Endodermal cell (in vitro differentiated cells): ENCODE measurements around the gene DGLUCY. TPM values are rescaled to one million over a fixed set of nuclear protein-coding genes. Genes with fewer than 3 reads are reported as not detected.
"Not testable (repeated sequence)": the region's sequence is repeated elsewhere in the genome, so short reads cannot be mapped to it uniquely, and the experiment has no call there.

Source experiments
- DNase-seq: peaks from one replicate; pipeline ENCODE4 v3.0.0-alpha.2; 2017
- H3K27ac ChIP-seq: 2 replicates; pipeline ENCODE4 v1.5.1; 2013; ENCODE audit warnings: mild to moderate bottlenecking, low read depth, low read length, moderate library complexity
- H3K27me3 ChIP-seq: 2 replicates; pipeline ENCODE4 v1.6.1; 2013; ENCODE audit warnings: mild to moderate bottlenecking, low read length, moderate library complexity; ENCODE audit not compliant: insufficient read depth, control insufficient read depth, poor library complexity, severe bottlenecking
- H3K36me3 ChIP-seq: 2 replicates; pipeline ENCODE4 v1.7.0; 2013; ENCODE audit warnings: mild to moderate bottlenecking, low read length, moderate library complexity; ENCODE audit not compliant: control insufficient read depth, insufficient read depth
- H3K4me1 ChIP-seq: one replicate; pipeline ENCODE4 v1.7.0; 2013; ENCODE audit warnings: low read length; ENCODE audit not compliant: control insufficient read depth, insufficient read depth
- H3K4me3 ChIP-seq: 2 replicates; pipeline ENCODE4 v1.5.1; 2013; ENCODE audit warnings: mild to moderate bottlenecking, low read length, moderate library complexity
- H3K9ac ChIP-seq: 2 replicates; pipeline ENCODE4 v1.6.1; 2013; ENCODE audit warnings: mild to moderate bottlenecking, low read length, moderate library complexity; ENCODE audit not compliant: poor library complexity, severe bottlenecking; ENCODE audit errors: extremely low read depth
- H3K9me3 ChIP-seq: 2 replicates; pipeline ENCODE4 v1.6.1; 2013; ENCODE audit warnings: mild to moderate bottlenecking, low read length, moderate library complexity; ENCODE audit not compliant: control insufficient read depth
- H3K27ac Mint-ChIP-seq: 2 replicates; pipeline ENCODE4 v1.8.0; 2020; ENCODE audit warnings: mixed read lengths
- H3K27me3 Mint-ChIP-seq: 2 replicates; pipeline ENCODE4 v1.8.0; 2021; ENCODE audit warnings: mild to moderate bottlenecking, mixed read lengths; ENCODE audit not compliant: insufficient read depth
- H3K36me3 Mint-ChIP-seq: 2 replicates; pipeline ENCODE4 v1.8.0; 2020; ENCODE audit warnings: low read depth, mixed read lengths
- H3K4me1 Mint-ChIP-seq: 2 replicates; pipeline ENCODE4 v1.8.0; 2020; ENCODE audit warnings: mixed read lengths
- H3K4me3 Mint-ChIP-seq: 2 replicates; pipeline ENCODE4 v1.8.0; 2020; ENCODE audit warnings: mild to moderate bottlenecking, moderate library complexity, mixed read lengths
- H3K9me3 Mint-ChIP-seq: 2 replicates; pipeline ENCODE4 v1.8.0; 2020; ENCODE audit warnings: mild to moderate bottlenecking, mixed read lengths
- CTCF ChIP-seq: fragments of 200-600 bp; sonication (generic); conservative IDR thresholded peaks from 2 replicates; pipeline ENCODE4 v1.5.0; 2021; ENCODE audit warnings: antibody characterized with exemption, mild to moderate bottlenecking
- WGBS, 2 experiments: methylation state at CpG; one replicate each; pipeline versions ENCODE4 v1.1.5 to v1.1.7; 2013; ENCODE audit warnings: missing lambda C conversion rate in 2 of 2, mixed read lengths in 1 of 2; ENCODE audit not compliant: insufficient coverage in 1 of 2, insufficient read length in 1 of 2; 5-methylcytosine and 5-hydroxymethylcytosine counted together
- total RNA-seq, 2 donors: library from RNA; stranded (reverse); fragmentation: NEBNext Ultra II Directional in 1 of 2; extraction: Animal tissue kit (Norgen Biotek cat#: 25700) in 1 of 2; gene quantifications; 2 replicates in 1 of 2; 3 replicates in 1 of 2; pipeline ENCODE4 v1.2.1, GENCODE V29; 2021

DGLUCY gene
- total RNA-seq, 2 donors from 2014 or later = 26.7 to 33.9 TPM

GRCh38 chr14:91089958-91090535 is 23.8 kb upstream of the DGLUCY start:
- Mint-ChIP-seq H3K4me1 (no peaks in the 10 kb centered on the region), H3K36me3 (no peaks in the 10 kb centered on the region), H3K9me3 (no peaks in the 10 kb centered on the region), H3K27ac (no peak overlapping the region), H3K4me3 (no peak overlapping the region), H3K27me3 (peaks cover 2% of the 10 kb centered on the region)
- H3K9ac ChIP-seq = no peak overlapping the region
- H3K4me1 ChIP-seq = no peaks in the 10 kb centered on the region
- H3K27ac ChIP-seq = no peak overlapping the region
- no peaks in the 10 kb centered on the region for H3K27me3 ChIP-seq
- no peaks in the 10 kb centered on the region for H3K36me3 ChIP-seq
- TF ChIP-seq CTCF = no peak
- WGBS, 2 experiments = 90 to 100% methylated on average over 2 to 7 of the region's 7 CpGs
- no peak overlapping the region for H3K4me3 ChIP-seq
- no peak for DNase-seq
- H3K9me3 ChIP-seq = no peaks in the 10 kb centered on the region

GRCh38 chr14:91090743-91091142 is 23.1 kb upstream of the DGLUCY start:
- H3K36me3 Mint-ChIP-seq = no peaks in the 10 kb centered on the region
- Histone ChIP-seq H3K4me3 (no peak overlapping the region), H3K27ac (no peak overlapping the region), H3K4me1 (no peaks in the 10 kb centered on the region), H3K36me3 (no peaks in the 10 kb centered on the region), H3K27me3 (no peaks in the 10 kb centered on the region), H3K9me3 (no peaks in the 10 kb centered on the region), H3K9ac (no peak overlapping the region)
- no peaks in the 10 kb centered on the region for H3K4me1 Mint-ChIP-seq
- H3K27me3 Mint-ChIP-seq = no peaks in the 10 kb centered on the region
- H3K4me3 Mint-ChIP-seq = no peak overlapping the region
- DNase-seq = no peak
- 86% methylated on average over 1 of the region's 1 CpG; no CpG with 5 or more reads in 1 of the 2 experiments for WGBS, 2 experiments
- TF ChIP-seq CTCF = no peak
- no peaks in the 10 kb centered on the region for H3K9me3 Mint-ChIP-seq
- no peak overlapping the region for H3K27ac Mint-ChIP-seq

- Mint-ChIP-seq H3K27ac (no peak overlapping the region), H3K9me3 (no peaks in the 10 kb centered on the region), H3K4me1 (no peaks in the 10 kb centered on the region), H3K36me3 (no peaks in the 10 kb centered on the region), H3K27me3 (no peaks in the 10 kb centered on the region), H3K4me3 (no peak overlapping the region)
- Histone ChIP-seq H3K27me3 (no peaks in the 10 kb centered on the region), H3K4me3 (no peak overlapping the region), H3K4me1 (no peaks in the 10 kb centered on the region), H3K9ac (no peak overlapping the region), H3K27ac (no peak overlapping the region), H3K36me3 (no peaks in the 10 kb centered on the region), H3K9me3 (no peaks in the 10 kb centered on the region)
- no peak for DNase-seq
- WGBS, 2 experiments = 83 to 95% methylated on average over 3 of the region's 3 CpGs
- no peak for TF ChIP-seq CTCF
Measured at GRCh38 chr14:91092073-91092472, 21.8 kb upstream of the DGLUCY start.

- H3K27me3 Mint-ChIP-seq, H3K4me1 Mint-ChIP-seq, H3K36me3 ChIP-seq, H3K27ac Mint-ChIP-seq, H3K36me3 Mint-ChIP-seq, H3K4me1 ChIP-seq, H3K9ac ChIP-seq, H3K9me3 Mint-ChIP-seq, H3K4me3 ChIP-seq, DNase-seq, H3K4me3 Mint-ChIP-seq, H3K27ac ChIP-seq, H3K27me3 ChIP-seq, H3K9me3 ChIP-seq: not testable (repeated sequence)
- 94 to 95% methylated on average over 11 to 14 of the region's 14 CpGs for whole genome bisulfite sequencing, 2 experiments
Measured at GRCh38 chr14:91093743-91094472, 20.0 kb upstream of the DGLUCY start.
